ENCODE measurements around the gene NOTCH2. TPM values are rescaled to one million over a fixed set of nuclear protein-coding genes. Genes with fewer than 3 reads are reported as not detected.

Gene NOTCH2
- total RNA-seq, 1 experiment from 2014 or later, result 107 TPM

DNA sequence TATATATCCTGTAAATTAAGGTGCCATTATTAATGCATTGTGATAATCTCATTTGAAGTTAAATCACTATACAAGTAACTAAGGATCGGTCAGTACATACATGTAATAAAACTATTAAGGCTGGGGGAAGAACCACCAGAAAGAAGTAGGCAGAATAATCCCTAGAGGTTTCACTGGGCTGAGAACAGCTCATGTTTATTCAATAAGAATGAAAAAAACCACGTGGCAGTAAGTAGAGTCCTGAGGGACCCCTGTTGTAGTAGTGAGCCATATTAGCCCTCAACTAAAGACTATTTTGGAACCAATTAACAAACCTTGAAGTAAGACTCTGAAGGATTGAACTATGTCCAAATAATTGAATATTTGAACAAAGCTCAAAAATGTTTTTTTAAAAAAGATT is 126.2 kb downstream of the NOTCH2 start:
- DNase-seq (ENCODE audit: low read depth), result no peak

DNA sequence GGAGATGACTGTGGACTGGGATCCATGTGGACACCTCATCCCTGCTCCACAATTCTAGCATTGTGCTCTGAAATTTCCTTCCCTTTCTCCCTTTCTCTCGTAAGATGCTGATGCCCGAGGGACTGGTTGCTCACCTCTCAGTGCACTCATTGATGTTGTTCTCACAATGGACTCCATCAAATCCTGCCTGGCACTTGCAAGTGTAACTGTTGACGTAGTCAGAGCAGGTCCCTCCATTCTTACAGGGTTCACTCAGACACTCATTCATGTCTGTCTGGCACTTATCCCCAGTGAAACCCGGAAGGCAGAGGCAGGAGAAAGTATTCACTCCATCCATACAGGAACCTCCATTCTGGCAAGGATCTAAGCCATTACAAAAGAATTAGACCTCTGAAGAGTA is 128.1 kb downstream of the NOTCH2 start:
- DNase-seq (ENCODE audit: low read depth), result no peak

DNA sequence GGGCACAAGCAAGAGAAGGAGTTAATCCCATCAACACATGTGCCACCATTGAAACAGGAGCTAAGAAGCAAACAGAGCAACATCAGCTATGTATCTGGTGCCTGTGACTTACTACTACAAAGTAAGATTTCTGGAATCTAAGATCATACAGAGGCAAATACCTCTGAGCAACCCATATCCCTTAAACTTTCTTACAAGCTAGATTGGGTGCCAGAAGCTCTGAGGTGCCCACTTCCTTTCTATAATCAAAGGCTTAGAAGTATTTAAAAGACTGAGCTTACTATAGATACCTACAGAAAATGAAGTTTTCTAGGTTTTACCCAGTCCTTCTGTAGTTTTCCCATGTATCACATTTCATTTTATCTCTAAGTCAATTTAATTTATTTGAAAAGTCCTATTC is 128.8 kb downstream of the NOTCH2 start:
- no peak for DNase-seq (ENCODE audit: low read depth)

DNA sequence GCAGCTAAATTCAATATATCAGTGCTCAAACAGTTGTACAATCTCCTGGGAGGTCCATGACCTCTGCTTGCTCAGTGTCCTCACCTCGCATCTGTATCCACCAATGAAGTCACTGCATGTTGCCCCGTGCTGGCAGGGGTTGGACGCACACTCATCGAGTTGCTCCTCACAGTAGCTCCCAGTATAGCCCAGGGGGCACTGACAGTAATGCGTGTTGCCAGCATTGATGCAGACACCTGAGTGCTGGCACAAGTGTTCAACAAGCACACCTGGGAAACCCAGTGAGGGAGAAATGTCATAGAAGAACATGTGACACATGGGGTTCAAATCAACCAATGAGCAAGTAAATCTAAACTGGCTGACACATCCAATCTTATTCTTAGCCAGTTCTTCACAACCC is 132.3 kb downstream of the NOTCH2 start:
- DNase-seq (ENCODE audit: low read depth), result no peak

DNA sequence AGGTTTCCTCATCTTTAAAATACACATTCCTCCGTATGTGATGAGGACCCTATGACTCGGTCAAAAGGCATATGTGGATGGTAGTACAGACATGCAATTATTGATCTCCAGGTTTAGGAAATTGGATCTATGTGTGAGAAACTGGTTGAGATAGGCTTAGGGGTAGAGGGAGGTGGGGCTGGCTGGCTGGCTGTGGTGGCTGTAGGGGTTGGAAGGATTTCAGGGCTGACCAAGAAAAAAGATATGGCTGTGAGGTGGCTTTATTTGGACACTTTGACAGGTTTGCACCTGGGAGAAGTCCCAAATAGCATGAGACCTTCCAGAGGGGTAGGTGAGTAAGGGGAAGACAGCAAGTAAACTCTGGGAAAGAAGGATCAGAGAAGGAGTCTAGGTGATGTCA is 133.5 kb downstream of the NOTCH2 start:
- no peak for DNase-seq (ENCODE audit: low read depth)

DNA sequence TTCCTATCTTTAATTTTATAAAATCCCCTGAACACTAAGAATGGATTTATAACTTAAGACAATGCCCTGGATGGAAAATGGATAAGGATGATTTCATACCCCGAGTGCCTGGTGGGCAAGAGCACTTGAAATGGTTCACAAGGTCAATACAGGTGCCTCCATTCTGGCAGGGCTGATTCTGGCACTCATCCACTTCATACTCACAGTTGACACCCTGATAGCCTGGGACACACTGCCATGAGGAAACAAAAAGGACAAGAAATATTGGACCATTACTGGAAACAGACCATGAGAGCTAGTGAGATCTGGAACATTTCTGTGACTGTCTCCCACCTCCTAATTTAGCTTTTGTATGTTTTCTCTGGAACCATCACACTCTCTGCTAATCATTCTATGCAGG is 134.1 kb downstream of the NOTCH2 start:
- DNase-seq (ENCODE audit: low read depth), result no peak

DNA sequence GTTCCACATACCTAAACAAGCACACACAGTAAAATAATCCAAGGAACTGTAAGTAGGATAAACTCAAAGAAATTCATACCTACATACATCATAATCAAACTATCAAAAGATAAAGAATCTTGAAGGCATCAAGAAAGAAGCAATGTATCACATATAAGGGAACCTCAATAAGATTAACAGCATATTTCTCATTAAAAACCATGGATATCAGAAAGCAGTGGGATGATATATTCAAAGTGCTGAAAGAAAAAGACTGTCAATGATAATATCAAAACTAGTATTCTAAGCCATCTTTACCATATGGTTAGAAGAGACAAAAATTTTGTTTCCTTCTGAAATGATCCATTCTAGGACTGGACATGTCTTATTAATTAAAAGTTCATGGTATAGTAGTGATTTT is 136.1 kb downstream of the NOTCH2 start:
- DNase-seq (ENCODE audit: low read depth), result no peak

DNA sequence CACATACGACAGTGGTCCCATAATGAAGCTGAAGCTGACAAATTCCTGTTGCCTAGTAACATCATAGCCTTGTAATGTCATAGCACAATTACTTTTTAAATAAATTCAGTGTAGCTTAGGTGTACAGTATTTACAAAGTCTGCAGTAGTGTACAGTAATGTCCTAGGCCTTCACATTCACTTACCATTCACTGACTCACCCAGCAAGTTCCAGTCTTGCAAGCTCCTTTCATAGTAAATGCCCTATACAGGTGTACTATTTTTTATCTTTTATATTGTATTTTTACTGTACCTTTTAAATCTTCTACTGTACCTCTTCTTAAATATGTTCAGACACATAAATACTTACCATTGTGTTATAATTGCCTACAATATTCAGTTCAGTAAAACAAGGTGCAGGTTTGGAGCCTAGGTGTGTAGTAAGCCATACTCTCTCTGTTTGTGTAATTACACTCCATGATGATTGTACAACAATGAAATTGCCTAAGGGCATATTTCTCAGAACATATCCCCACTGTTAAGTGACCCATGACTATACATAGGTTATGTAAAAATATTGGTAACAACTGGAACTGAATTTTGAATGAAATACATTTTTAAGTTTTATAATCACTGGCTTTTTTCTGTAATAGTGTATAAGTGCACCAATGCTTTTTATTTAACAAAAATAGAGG is 139.7 kb downstream of the NOTCH2 start:
- DNase-seq (ENCODE audit: low read depth), result no peak

DNA sequence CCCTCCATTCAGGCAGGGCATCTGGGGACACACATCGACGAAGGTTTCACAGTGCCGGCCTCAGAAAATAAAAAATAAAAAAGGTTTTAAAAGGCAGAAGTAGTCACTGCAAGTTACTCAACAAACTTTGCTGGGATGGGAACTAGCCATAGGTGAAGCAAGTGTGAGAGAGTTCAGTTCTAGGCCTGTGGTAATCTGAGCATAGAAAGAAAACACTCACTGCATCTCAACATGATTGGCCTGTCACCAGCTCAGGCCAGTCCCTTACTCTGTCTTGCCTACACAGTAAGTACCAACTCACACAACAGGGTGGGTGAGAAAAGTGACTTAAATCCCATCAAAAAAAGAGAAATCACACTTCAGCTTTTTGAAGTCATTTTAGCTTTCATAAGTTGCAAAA is 142.9 kb downstream of the NOTCH2 start:
- no peak for DNase-seq (ENCODE audit: low read depth)

DNA sequence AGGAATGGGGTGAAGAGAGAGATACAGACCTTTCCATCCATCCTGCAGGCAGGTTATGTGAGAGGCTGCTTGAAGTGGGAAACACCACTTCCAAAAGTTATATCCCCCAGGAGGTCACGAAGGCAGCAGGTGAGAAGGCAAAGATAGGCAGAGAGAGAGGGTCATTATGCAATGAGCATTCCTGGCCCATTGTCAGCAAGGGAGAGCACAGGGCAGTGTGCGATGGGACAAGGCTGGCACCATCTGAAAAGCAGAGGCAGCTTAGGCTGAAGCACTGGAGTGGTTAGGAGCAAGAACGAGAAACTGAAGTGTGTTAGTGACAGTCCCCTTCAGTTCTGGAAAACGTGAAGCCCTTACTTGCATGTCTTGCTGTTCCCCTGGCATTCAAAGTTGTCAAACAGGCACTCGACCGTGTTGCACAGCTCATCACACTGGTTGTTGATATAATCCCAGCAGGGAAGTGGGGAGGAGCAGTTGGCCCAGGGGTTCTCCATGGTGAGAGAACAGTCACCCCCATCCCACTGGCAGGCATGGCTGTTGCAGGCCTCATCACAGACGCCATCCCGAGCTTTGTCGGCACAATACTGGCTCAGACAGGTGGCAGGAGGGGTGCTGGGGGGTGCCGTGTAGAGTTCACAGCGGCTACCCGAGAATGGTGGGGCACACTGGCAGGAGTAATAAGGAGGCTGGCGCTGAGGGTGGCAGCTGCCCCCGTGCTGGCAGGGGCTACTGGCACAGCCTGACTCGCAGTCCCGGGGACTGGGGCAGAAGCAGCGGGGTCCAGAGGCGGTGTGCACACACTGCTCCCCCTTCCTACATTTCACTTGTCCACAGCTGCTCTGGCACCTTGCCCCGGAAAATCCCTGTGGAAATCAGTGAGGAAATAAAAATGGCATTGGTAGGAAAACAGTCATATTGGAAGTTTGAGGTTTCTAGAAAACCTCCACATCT is 144.2 kb downstream of the NOTCH2 start:
- no peak for DNase-seq (ENCODE audit: low read depth)

DNA sequence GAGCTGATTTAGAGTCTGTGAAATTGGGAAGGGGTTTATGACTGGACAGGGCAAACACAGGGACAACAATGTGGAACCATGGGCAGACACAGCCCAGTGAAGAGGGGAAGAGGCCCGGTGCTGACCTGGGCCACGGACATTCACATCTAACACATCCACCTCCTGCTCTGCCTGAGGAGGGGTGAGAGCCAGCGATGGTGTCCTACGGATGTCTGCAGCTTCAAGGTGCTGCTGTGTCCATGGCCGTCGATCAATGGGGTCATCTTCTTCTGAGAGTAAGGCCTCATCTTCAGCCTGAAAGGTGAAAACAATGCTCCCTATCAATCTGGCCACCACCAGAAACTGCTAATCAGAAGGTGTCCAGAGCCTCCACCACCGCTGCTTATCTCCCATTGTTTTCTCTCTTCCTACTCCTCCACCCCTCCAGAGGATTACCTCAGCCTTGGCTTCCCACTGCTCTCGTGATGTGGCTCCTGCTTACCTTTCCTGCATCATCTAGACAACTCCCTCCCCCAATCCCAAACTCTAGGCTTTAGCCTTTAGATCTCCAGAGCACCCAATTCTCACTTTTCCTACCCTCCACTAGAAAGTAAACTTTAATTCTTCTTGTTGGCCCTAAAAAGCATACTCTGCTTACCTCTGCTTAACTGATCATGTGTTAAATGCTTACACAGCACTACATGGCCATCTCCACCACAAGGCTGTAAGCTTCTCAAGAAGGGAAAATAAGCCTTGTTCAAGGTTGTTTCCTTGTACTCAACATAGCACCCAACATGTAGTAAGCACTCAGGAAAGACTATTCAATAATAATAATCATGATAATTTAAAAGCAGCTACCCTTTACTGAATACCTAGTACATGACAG is 149.1 kb downstream of the NOTCH2 start:
- no peak for DNase-seq (ENCODE audit: low read depth)

DNA sequence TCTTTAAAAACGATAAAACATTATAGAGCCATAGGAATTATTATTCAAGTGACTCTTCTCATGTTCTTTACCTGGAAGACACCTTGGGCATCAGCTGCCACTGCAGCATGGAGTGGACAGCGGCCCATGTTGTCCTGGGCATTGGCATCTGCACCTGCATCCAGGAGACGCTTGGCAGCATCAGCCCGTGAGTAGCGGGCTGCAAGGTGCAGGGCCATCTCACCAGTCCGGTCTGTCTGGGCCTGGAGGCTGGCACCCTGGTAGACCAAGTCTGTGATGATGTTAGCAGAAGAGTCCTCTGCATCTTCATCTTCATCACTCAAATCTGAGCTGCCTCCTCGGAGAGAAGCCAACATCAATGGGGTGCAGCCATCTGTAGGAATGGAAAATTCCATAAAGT is 150.2 kb downstream of the NOTCH2 start:
- no peak for DNase-seq (ENCODE audit: low read depth)

DNA sequence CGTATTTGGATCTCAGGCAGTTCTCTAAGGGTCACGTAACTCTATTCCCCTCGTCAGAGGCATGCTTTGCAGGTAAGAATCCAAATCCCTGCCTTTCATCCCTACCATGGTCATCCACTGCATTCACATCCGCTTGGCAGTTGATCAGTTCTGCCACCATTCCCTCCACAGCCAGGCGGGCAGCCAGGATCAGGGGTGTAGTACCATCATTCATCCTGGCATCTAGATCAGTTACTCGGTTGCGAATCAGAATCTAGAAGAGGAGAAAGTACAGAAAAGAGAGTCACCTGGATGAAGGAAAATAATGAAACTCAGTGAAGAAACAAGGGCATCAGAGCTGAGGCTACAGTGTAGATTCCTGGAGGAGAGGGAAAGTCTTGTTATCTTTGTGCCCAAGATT is 151.2 kb downstream of the NOTCH2 start:
- no peak for DNase-seq (ENCODE audit: low read depth)

DNA sequence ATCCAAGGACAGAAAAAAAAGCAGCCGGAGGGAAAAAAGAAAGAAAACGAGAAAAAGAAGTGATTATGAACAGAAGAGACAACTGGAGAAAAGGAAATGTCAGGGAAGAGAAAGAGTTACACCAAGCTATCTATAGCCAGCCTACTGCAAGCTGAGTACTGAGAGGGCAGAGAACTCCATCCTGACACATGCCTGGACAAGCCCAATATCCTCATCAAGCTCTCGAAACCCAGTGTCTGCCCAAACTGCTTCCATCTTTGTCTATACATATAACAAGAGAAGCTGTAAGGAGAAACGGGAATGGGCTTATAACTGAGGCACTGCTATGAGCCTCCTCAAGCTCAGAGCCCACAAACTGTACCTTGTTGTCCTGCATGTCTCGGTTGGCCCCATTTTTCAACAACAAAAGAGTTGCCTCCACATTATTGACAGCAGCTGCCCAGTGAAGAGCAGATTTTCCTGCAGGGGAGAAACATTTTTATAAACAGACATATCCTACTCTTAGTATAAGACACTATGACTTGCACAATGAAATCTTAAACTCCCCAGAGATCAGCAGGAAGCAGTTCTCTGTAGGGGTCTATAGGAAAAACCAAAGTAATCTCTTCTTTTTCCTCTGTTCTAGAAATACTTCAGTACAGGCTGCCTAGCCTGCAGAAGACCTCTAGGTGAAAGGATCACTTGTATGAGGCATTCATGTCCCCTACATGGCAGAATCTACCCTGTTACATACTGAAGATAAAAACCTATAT is 152.0 kb downstream of the NOTCH2 start:
- no peak for DNase-seq (ENCODE audit: low read depth)

DNA sequence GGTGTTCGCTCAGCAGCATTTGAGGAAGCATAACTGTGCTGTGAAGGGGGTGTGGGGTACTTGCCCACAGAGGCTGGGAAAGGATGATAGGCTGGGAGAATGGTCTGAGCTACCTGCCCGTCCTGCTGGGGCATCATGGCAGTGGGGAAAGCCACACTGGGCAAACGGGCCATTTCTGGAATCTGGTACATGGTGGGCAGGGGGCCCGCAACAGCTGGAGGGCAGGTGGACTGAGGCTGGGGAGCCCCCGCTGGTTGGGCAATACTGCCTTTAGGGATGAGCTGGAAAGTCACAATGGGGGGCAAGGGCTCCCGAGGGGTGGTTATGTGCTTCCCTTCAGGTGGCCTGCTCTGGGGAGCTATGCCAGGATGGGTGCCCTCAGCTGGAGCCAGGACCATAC is 153.9 kb downstream of the NOTCH2 start:
- DNase-seq (ENCODE audit: low read depth), result no peak

DNA sequence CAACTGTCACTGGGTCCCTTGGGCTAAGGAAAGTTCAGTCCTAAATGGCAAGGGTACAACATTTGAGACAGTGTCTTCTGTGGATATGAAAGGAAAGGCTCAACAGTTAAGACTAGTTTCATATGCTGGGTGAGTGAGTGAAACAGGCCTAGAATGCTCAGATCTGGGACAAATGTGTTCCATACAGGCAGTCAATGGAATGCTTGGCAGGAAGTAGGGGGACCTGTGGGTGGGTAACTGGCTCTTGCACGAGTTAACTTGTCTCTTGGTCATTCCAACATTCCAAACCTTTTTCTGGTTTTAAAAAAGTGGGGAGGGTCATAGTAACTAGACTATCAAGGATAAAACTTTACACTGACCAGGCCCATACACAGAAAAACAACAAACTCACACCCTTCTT is 155.4 kb downstream of the NOTCH2 start:
- DNase-seq (ENCODE audit: low read depth), result no peak

DNA sequence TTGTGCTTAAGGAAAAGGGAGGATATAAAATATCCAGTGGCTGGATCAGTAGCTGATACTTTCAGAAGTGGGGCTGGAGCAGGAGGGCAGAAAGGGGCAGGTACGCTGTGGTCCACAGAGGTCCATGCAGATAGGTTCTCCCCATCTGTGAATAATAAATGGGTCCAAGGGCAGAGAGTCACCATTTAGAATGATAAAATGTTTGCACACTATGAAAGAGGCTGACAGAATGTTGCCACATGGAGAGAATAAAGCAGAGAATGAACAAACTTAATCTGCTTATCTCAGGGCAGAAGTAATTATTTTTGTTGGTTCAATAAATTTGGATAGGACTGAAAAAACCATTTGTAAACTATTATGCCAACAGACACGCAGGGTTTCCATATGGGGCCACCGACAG is 156.5 kb downstream of the NOTCH2 start:
- DNase-seq (ENCODE audit: low read depth), result no peak

DNA sequence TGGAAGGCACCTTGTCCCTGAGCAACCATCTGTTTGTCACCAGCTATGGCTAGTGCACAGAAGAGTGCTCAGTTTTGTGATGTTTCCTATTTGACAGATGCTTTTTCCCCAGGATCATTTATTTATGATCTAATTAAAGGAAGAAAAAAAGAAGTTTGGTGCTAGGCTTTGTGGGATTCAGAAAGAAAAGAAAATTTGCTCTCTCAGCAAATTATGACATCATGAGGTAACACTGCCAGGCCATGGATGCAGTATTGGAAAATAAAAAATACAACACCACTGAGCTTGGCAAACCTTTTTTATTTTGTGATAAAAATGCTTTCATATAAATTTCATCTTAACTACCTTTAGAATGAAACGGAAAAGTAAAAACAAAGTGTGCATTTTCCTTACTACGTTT is 157.7 kb downstream of the NOTCH2 start:
- no peak for DNase-seq (ENCODE audit: low read depth)

DNA sequence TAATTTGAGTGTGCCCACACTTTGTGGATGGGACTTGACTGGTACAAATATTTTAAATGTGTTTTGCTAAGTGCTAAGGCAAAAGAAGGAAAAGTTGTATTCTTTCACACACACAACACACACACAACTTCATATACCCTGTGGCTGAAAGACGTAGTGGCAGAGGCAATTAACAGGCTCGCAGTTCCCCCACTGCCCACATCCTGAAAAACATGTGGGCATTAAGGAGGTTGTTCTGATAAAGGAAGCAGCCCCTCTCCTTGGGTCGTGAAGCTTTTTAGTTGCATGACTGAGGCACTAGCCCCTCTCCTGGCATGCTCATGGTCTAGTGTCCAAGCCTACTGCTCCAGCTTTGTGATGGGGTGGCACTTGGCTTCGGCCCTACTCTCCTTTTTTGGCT is 158.8 kb downstream of the NOTCH2 start:
- no peak for DNase-seq (ENCODE audit: low read depth)

DNA sequence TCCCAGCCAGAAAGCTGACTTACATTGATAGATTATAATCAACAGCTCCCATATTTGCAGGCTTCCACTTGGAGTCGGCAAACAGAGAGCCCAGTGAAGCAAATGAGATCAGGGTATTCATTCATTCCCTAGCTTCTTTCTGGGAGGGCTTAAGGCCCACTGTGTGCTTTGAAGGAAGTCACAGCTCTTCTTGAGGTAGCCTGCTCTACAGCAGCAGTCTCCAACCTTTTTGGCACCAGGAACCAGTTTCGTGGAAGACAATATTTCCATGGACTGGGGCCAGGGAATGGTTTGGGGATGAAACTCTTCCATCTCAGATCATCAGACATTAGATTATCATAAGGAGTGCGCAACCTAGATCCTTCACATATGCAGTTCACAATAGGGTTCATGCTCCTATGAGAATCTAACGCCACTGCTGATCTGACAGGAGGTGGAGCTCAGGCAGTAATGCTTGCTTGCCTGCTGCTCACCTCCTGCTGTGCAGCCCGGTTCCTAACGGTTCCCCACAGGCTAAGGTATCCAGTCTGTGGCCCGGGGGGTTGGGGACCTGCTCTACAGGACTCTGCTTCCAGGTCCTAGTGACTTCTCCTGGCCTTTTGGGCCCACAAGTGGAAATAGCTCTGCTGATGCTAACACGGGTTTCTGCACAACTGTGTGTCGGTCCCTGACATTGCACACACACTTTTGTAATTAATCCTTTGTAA is 159.4 kb downstream of the NOTCH2 start:
- DNase-seq (ENCODE audit: low read depth), result no peak

DNA sequence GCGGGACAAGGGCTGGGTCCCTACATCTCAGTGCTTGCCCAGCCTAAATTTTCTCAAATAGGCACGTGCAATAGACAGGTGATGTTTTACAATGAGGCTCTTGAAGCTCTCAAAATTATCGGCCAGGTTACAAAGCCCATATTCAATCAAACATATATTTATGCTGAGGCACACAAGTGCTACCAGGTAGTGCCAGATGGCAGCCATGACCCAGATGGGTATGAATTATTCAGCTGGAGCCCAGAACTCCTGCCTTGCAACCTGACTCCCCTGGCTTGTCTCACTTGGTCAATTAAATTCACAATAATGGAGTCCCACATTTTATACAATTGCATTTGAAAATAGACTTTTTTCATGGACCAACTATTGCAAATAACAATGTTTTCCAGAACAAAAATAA is 160.8 kb downstream of the NOTCH2 start:
- DNase-seq (ENCODE audit: low read depth), result no peak
